Mucosa of descending colon (tissue), 3 donors: ENCODE data around the gene PFN3. TPM values are rescaled to one million over a fixed set of nuclear protein-coding genes. Genes with fewer than 3 reads are reported as not detected.

Experiments
- ATAC-seq: fragments of 200-7000 bp; cut with Tn5 transposase; one replicate; pipeline ENCODE4 v1.9.1; 2020; ENCODE audit warnings: mild to moderate bottlenecking, moderate library complexity
- DNase-seq, 3 donors: peaks; one replicate each; pipeline ENCODE4 v3.0.0-alpha.2; 2020
- H3K36me3 ChIP-seq: fragments of 200-600 bp; one replicate; pipeline ENCODE4 v1.8.0; 2021; ENCODE audit warnings: low read depth, mild to moderate bottlenecking
- H3K4me1 ChIP-seq: fragments of 200-600 bp; one replicate; pipeline ENCODE4 v1.8.0; 2021; ENCODE audit warnings: low read depth, mild to moderate bottlenecking
- H3K4me3 ChIP-seq: fragments of 200-600 bp; one replicate; pipeline ENCODE4 v1.8.0; 2021; ENCODE audit warnings: mild to moderate bottlenecking
- H3K9me3 ChIP-seq: fragments of 200-600 bp; one replicate; pipeline ENCODE4 v1.8.0; 2021; ENCODE audit warnings: mild to moderate bottlenecking
- intact Hi-C, 2 donors: fragments of 100-400 bp; cut with DNase I in 1 of 2; cut with micrococcal nuclease in 1 of 2; formaldehyde crosslinking; loops; one replicate each; pipeline versions ENCODE4 v1.11.0 to v1.11.1; 2022; cut with DNase I, micrococcal nuclease
- total RNA-seq, 3 donors: library from RNA; stranded (reverse); fragmentation: NEBNext Ultra II Directional in 2 of 3; extraction: Animal tissue kit (Norgen Biotek cat#: 25700) in 2 of 3; gene quantifications; one replicate each; pipeline versions ENCODE4 v1.2.1 to v1.2.4, GENCODE V29; 2021 to 2023
- TF ChIP-seq, protein P1 (sequence below): fragments of 200-600 bp; IDR thresholded peaks from one replicate; pipeline ENCODE4 v1.8.0; 2022; ENCODE audit warnings: antibody characterized with exemption, mild to moderate bottlenecking
- donor health status: DM: no; HTN: no; CAD: no; lungs with moderate emphysema.
- donor health status: DM: no; HTN: no; CAD: no.
- donor health status: DM: no; HTN: yes; CAD: no.

The PFN3 gene
- total RNA-seq, 3 donors from 2014 or later: not detected

- Histone ChIP-seq H3K36me3 (peaks cover 5% of the 10 kb centered on the region), H3K4me3 (no peak overlapping the region), H3K9me3 (no peaks in the 10 kb centered on the region), H3K4me1 (peaks cover 25% of the 10 kb centered on the region)
- no peak for ATAC-seq
- intact Hi-C loops: no loop called here
- DNase-seq: no peak
- TF ChIP-seq, protein P1, sequence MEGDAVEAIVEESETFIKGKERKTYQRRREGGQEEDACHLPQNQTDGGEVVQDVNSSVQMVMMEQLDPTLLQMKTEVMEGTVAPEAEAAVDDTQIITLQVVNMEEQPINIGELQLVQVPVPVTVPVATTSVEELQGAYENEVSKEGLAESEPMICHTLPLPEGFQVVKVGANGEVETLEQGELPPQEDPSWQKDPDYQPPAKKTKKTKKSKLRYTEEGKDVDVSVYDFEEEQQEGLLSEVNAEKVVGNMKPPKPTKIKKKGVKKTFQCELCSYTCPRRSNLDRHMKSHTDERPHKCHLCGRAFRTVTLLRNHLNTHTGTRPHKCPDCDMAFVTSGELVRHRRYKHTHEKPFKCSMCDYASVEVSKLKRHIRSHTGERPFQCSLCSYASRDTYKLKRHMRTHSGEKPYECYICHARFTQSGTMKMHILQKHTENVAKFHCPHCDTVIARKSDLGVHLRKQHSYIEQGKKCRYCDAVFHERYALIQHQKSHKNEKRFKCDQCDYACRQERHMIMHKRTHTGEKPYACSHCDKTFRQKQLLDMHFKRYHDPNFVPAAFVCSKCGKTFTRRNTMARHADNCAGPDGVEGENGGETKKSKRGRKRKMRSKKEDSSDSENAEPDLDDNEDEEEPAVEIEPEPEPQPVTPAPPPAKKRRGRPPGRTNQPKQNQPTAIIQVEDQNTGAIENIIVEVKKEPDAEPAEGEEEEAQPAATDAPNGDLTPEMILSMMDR: no peak
Observed at GRCh38 chr5:177430972-177431316, 30.5 kb upstream of the PFN3 start.

DNA sequence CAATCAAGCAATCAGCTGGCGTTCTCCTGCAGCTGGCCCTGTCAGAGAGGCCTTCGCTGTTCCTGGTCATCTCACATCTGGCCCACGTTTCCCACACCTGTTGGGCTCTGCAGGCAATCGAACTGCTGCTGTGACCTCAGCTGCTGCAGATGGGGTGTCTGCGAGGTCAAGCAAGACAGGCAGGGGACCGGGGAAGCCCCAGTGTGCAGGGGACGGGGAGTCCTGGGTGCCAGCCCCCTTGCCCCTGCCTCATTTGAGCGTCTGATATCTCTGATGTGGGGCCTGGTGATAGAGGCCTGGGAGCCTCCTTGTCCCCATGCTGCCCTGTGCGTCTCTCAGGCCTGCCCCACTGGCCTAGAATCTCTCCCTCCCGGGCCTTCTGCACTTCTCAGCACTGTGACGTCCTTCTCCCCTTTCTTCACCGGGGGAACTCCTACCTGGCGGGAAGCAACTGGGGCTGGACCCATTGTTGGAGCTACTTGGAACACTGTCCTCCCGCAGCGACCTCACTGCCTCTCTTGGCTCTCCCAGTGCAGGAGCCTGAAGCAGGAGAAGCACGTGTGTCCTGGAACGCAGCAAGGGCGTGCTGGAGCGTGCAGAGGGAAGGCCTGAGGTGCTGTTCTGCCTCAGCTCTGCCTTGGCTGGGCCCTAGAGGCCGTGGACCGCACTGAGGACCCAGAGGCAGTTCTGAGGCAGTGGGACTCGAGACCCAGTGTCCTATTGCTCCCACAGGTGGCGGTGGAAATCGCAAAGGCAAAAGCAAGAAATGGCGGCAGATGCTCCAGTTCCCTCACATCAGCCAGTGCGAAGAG lies 29.9 kb upstream of the PFN3 start:
- H3K4me3 ChIP-seq: no peak overlapping the region
- H3K9me3 ChIP-seq: no peaks in the 10 kb centered on the region
- intact Hi-C loops: no loop called here
- H3K4me1 ChIP-seq: peaks cover 29% of the 10 kb centered on the region
- ATAC-seq: no peak
- peak in 1 of 3 donors; percentile 69 for DNase-seq
- H3K36me3 ChIP-seq: peaks cover 7% of the 10 kb centered on the region
- TF ChIP-seq, protein P1: no peak

DNA sequence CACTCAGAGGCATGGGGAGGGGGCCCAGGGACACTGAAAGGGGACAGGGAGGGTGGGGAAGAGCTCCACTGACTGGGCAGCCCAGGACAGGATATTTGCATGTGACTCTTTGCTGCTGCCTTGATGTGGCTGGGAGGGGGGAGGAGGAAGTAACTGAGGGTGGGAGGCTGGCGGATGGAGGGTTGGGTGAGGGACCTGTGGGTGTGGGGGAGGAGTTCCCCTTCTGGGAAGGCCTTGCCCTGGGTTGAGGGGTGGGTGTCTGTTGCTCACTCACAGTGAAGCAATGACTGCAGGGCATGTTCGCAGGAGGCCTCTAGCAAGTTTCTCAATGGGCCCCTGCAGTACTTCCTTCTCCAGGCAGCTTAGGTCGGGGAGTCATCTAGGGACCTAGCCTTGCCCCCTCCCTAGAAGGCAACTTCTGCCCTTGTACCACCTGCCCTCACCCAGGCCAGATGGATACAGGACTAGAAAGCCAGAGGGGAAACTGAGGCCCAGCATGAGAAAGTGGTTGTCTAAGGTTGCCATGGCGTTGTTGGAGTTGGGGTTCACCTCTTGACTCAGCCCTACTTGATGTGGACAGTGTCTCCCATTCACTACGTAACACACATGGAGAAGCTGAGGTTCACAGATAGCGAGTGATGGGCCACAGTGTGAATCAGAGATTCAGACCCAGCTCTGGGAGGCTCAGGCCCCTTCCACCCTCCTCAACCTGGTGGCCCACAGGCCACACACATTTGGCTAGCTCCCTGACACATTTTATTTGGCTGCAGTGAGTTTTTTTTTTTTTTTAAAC lies 29.0 kb upstream of the PFN3 start:
- peaks cover 7% of the 10 kb centered on the region for H3K36me3 ChIP-seq
- DNase-seq: peak; percentile 64 to 91 (median 69)
- H3K4me1 ChIP-seq: peaks cover 33% of the 10 kb centered on the region
- ATAC-seq: peak; percentile 4
- intact Hi-C loops: no loop called here
- TF ChIP-seq, protein P1: no peak
- no peaks in the 10 kb centered on the region for H3K9me3 ChIP-seq
- no peak overlapping the region for H3K4me3 ChIP-seq

DNA sequence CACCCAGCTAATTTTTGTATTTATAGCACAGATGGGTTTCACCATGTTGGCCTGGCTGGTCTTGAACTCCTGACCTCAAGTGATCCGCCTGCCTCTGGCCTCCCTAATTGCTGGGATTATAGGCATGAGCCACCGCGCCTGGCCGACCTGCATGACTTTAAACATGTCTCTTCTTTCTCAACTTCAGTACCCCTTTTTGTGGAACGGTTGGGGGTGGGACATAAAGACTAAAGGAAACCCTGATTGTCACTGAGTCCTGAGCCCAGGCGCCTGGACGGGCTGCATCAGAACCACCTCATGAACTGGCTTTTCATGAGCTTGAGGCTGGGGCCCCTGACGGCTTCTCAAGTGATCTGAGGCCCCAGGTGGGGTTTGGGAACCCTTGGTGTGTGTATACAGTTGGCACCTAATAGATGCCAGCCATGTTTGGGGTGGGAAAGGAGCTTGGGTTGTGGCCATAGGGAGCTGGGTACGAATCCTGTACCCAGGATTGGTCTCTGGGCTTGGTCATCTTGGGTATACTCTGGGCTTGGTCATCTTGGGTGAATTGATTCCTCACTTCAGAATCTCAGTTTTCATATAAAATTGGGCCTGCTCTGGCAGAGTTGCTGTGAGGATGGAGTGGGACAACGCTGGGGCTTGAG lies 28.2 kb upstream of the PFN3 start:
- TF ChIP-seq, protein P1: no peak
- ATAC-seq: no peak
- H3K36me3 ChIP-seq: peaks cover 7% of the 10 kb centered on the region
- no peak overlapping the region for H3K4me3 ChIP-seq
- H3K4me1 ChIP-seq: peaks cover 33% of the 10 kb centered on the region
- no peak for DNase-seq
- intact Hi-C loops: no loop called here
- H3K9me3 ChIP-seq: no peaks in the 10 kb centered on the region

- DNase-seq: peak in 1 of 3 donors; percentile 64
- peaks cover 32% of the 10 kb centered on the region for H3K4me1 ChIP-seq
- intact Hi-C loops: no loop called here
Observed at GRCh38 chr5:177427919-177428573, 27.6 kb upstream of the PFN3 start.

More at GRCh38 chr5:177427919-177428573, 27.6 kb upstream of the PFN3 start:
- TF ChIP-seq, protein P1: no peak
- no peak for ATAC-seq
- Histone ChIP-seq H3K9me3 (no peaks in the 10 kb centered on the region), H3K4me3 (no peak overlapping the region), H3K36me3 (peaks cover 7% of the 10 kb centered on the region)
